ENCODE data around the gene LRRTM4. TPM values are rescaled to one million over a fixed set of nuclear protein-coding genes. Genes with fewer than 3 reads are reported as not detected.
"Not testable (repeated sequence)": the region's sequence is repeated elsewhere in the genome, so short reads cannot be mapped to it uniquely, and the experiment has no call there.

The LRRTM4 gene
- total and polyA plus RNA-seq, 2 donors from 2014 or later: 0.19 TPM; not detected in 1

DNA sequence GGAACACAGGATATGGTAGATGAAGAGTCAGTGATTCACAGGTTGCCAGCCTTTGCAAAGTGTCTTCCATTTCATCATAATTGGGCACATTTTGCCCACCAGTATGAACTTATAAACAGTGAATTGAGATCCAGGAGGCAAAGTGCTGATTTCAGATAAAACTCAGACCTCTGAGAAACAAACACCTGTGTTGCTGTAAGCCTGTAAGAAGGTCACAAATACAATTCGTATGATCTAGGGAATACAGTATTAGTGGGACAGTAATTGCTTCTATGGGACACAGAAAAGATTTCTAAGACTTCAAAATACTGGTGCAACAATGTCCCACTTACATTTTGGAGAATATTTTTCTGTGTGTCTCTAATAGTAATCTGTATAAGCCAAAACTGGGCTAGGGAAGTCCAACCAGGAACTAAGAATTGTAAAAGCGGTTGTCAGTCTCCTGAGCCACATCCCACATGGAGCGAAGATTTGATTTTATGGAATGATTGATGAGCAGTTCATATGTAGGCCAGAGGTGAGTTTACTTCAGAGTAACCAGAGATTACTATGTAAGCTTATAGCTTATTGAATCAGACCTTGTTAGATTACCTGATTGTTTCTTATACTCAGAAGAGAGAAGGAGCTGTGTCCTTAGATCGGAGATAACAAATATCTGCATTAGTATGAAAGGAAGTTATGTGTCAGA, 728.4 kb downstream of the LRRTM4 start:
- Histone ChIP-seq H3K4me3 (ENCODE audit: low read length in 3 of 3) (no peak overlapping the region), H3K27me3 (ENCODE audit: control insufficient read depth, insufficient read depth, low read length) (no peaks in the 10 kb centered on the region), H3K36me3 (ENCODE audit: control insufficient read depth in 2 of 3, insufficient read depth in 3 of 3, low read length in 3 of 3) (no peaks in the 10 kb centered on the region), H3K9me3 (ENCODE audit: control insufficient read depth in 2 of 3, insufficient read depth in 1 of 3, low read length in 3 of 3) (no peaks in the 10 kb centered on the region), H3K27ac (ENCODE audit: low read depth in 2 of 2, low read length in 2 of 2) (no peak overlapping the region), H3K4me1 (ENCODE audit: control insufficient read depth in 2 of 3, insufficient read depth in 2 of 3, low read depth in 1 of 3, low read length in 3 of 3) (no peaks in the 10 kb centered on the region), H3K9ac (ENCODE audit: low read length in 3 of 3) (no peak overlapping the region)
- DNase-seq (no peak), FAIRE-seq (no peak)
- intact Hi-C loops (cut with DNase I): no loop called here
- TF ChIP-seq, protein P1, sequence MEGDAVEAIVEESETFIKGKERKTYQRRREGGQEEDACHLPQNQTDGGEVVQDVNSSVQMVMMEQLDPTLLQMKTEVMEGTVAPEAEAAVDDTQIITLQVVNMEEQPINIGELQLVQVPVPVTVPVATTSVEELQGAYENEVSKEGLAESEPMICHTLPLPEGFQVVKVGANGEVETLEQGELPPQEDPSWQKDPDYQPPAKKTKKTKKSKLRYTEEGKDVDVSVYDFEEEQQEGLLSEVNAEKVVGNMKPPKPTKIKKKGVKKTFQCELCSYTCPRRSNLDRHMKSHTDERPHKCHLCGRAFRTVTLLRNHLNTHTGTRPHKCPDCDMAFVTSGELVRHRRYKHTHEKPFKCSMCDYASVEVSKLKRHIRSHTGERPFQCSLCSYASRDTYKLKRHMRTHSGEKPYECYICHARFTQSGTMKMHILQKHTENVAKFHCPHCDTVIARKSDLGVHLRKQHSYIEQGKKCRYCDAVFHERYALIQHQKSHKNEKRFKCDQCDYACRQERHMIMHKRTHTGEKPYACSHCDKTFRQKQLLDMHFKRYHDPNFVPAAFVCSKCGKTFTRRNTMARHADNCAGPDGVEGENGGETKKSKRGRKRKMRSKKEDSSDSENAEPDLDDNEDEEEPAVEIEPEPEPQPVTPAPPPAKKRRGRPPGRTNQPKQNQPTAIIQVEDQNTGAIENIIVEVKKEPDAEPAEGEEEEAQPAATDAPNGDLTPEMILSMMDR (IDR thresholded peaks at IDR 0.05; ENCODE audit: borderline replicate concordance, extremely low read depth, insufficient read depth): no peak

DNA sequence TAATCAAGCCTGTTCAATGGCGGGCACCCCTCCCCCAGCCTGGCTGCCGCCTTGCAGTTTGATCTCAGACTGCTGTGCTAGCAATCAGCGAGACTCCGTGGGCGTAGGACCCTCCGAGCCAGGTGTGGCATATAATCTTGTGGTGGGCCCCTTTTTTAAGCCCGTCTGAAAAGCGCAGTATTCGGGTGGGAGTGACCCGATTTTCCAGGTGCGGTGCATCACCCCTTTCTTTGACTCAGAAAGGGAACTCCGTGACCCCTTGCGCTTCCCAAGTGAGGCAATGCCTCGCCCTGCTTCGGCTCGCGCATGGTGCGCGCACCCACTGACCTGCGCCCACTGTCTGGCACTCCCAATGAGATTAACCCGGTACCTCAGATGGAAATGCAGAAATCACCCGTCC, 740.9 kb downstream of the LRRTM4 start:
- H3K4me1 ChIP-seq (ENCODE audit: control insufficient read depth in 2 of 3, insufficient read depth in 2 of 3, low read depth in 1 of 3, low read length in 3 of 3); DNase-seq; FAIRE-seq; H3K27me3 ChIP-seq (ENCODE audit: control insufficient read depth, insufficient read depth, low read length); intact Hi-C loops (cut with DNase I); H3K27ac ChIP-seq (ENCODE audit: low read depth in 2 of 2, low read length in 2 of 2); H3K9me3 ChIP-seq (ENCODE audit: control insufficient read depth in 2 of 3, insufficient read depth in 1 of 3, low read length in 3 of 3); H3K9ac ChIP-seq (ENCODE audit: low read length in 3 of 3); H3K36me3 ChIP-seq (ENCODE audit: control insufficient read depth in 2 of 3, insufficient read depth in 3 of 3, low read length in 3 of 3); H3K4me3 ChIP-seq (ENCODE audit: low read length in 3 of 3): not testable (repeated sequence)

DNA sequence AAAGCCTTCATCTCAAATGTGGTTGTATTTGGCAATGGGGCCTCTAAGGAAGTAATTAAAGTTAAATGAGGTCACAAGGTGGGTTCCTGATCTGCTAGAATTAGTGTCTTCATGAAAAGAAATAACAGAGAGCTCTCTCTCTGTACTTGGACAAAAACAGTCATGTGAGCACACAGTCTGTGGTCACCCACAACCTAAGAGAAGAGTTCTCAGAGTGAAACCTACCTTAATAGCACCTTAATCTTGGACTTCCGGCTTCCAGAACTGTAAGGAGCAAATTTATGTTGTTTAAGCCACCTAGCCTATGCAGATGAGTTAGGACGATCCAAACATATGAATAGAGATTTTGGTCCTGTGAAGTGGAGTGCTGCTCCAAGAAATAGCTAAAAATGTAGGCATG, 758.9 kb downstream of the LRRTM4 start:
- intact Hi-C loops (cut with DNase I): no loop called here
- H3K27ac ChIP-seq (ENCODE audit: low read depth in 2 of 2, low read length in 2 of 2): no peak overlapping the region
- no peak for DNase-seq

DNA sequence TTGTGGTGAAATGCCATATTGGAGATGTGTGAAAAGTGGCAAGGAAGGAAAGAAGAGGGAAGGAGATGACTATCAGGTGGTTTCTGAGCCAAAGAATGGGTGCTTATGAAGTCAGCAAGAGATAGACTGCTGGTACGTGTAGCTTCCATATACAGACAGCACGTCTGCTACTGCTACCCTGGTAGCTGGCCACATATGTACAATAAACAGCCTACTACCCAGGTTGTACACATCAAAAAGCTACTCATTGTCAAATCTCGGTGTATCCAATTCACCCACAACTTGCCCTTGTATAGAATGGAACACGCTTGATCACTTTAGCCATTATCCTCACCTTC, 761.8 kb downstream of the LRRTM4 start:
- H3K36me3 ChIP-seq (ENCODE audit: control insufficient read depth in 2 of 3, insufficient read depth in 3 of 3, low read length in 3 of 3): no peaks in the 10 kb centered on the region
- intact Hi-C loops (cut with DNase I): no loop called here
- FAIRE-seq (no peak), DNase-seq (no peak)
- H3K9ac ChIP-seq (ENCODE audit: low read length in 3 of 3): no peak overlapping the region
- H3K9me3 ChIP-seq (ENCODE audit: control insufficient read depth in 2 of 3, insufficient read depth in 1 of 3, low read length in 3 of 3): no peaks in the 10 kb centered on the region
- no peaks in the 10 kb centered on the region for H3K27me3 ChIP-seq (ENCODE audit: control insufficient read depth, insufficient read depth, low read length)
- no peaks in the 10 kb centered on the region for H3K4me1 ChIP-seq (ENCODE audit: control insufficient read depth in 2 of 3, insufficient read depth in 2 of 3, low read depth in 1 of 3, low read length in 3 of 3)
- H3K4me3 ChIP-seq (ENCODE audit: low read length in 3 of 3): no peak overlapping the region
- H3K27ac ChIP-seq (ENCODE audit: low read depth in 2 of 2, low read length in 2 of 2): no peak overlapping the region
- TF ChIP-seq, protein P1 (IDR thresholded peaks at IDR 0.05; ENCODE audit: borderline replicate concordance, extremely low read depth, insufficient read depth): no peak

More for the DNA sequence above, 758.9 kb downstream of the LRRTM4 start:
- Histone ChIP-seq H3K27me3 (ENCODE audit: control insufficient read depth, insufficient read depth, low read length) (no peaks in the 10 kb centered on the region), H3K9ac (ENCODE audit: low read length in 3 of 3) (no peak overlapping the region), H3K36me3 (ENCODE audit: control insufficient read depth in 2 of 3, insufficient read depth in 3 of 3, low read length in 3 of 3) (no peaks in the 10 kb centered on the region), H3K4me1 (ENCODE audit: control insufficient read depth in 2 of 3, insufficient read depth in 2 of 3, low read depth in 1 of 3, low read length in 3 of 3) (no peaks in the 10 kb centered on the region), H3K9me3 (ENCODE audit: control insufficient read depth in 2 of 3, insufficient read depth in 1 of 3, low read length in 3 of 3) (no peaks in the 10 kb centered on the region), H3K4me3 (ENCODE audit: low read length in 3 of 3) (no peak overlapping the region)
- TF ChIP-seq, protein P1 (IDR thresholded peaks at IDR 0.05; ENCODE audit: borderline replicate concordance, extremely low read depth, insufficient read depth): no peak
- FAIRE-seq: no peak
